ENCODE results near the gene FGF14.

DNA sequence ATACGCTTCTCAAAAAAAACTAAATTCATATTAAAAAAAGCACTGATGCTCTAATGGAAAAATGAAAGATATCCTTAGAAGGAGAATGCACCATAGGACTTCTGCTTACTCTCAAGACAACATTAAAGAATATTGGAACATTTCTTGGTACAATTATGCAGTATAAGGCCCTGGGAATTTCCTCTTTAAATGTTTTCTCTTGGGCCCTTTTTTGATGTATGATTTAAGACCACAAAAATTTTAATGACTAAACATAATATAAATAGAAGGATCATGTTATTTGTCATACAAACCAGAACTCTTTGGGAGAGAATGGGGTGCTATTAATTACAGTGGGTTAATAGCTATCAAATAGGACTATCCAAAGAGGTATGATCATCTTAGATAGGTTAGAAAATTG lies 403.7 kb downstream of the FGF14 start:
- TF ChIP-seq, protein P1, sequence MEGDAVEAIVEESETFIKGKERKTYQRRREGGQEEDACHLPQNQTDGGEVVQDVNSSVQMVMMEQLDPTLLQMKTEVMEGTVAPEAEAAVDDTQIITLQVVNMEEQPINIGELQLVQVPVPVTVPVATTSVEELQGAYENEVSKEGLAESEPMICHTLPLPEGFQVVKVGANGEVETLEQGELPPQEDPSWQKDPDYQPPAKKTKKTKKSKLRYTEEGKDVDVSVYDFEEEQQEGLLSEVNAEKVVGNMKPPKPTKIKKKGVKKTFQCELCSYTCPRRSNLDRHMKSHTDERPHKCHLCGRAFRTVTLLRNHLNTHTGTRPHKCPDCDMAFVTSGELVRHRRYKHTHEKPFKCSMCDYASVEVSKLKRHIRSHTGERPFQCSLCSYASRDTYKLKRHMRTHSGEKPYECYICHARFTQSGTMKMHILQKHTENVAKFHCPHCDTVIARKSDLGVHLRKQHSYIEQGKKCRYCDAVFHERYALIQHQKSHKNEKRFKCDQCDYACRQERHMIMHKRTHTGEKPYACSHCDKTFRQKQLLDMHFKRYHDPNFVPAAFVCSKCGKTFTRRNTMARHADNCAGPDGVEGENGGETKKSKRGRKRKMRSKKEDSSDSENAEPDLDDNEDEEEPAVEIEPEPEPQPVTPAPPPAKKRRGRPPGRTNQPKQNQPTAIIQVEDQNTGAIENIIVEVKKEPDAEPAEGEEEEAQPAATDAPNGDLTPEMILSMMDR (IDR thresholded peaks at IDR 0.05; ENCODE audit: insufficient read depth, low read length, poor library complexity, severe bottlenecking) = no peak
- TF ChIP-seq EZH2phosphoT487 (conservative IDR thresholded peaks at IDR 0.05; ENCODE audit: low read length) = no peak
